ENCODE results near the gene TNNI3.

The TNNI3 gene

GRCh38 chr19:55171440-55171839 is 13.9 kb upstream of the TNNI3 start:
- H3K27ac ChIP-seq, result no peak overlapping the region
- TF ChIP-seq CTCF (conservative IDR thresholded peaks at IDR 0.05) (no peak), ZFX (IDR thresholded peaks at IDR 0.05) (no peak)

DNA sequence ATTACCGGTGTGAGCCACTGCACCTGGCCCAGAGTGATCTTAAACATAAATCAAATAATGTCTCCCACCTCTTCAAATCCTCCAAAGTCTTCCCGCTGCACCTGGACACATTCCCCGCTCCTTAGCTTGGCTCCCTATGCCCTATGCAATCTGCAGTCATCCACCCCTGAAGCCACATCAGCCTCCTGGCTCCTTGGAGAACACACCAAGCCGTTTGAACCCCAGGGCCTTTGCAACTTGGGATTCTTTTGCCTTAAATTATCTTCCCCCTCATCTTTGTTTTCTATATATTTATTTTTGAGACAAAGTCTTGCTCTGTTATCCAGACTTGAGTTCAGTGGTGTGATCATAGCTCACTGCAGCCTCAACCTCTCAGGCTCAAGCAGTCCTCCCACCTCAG is 11.6 kb upstream of the TNNI3 start:
- H3K27ac ChIP-seq, result no peak overlapping the region
- TF ChIP-seq ZFX (IDR thresholded peaks at IDR 0.05), result no peak
- no peak for TF ChIP-seq CTCF (conservative IDR thresholded peaks at IDR 0.05)

DNA sequence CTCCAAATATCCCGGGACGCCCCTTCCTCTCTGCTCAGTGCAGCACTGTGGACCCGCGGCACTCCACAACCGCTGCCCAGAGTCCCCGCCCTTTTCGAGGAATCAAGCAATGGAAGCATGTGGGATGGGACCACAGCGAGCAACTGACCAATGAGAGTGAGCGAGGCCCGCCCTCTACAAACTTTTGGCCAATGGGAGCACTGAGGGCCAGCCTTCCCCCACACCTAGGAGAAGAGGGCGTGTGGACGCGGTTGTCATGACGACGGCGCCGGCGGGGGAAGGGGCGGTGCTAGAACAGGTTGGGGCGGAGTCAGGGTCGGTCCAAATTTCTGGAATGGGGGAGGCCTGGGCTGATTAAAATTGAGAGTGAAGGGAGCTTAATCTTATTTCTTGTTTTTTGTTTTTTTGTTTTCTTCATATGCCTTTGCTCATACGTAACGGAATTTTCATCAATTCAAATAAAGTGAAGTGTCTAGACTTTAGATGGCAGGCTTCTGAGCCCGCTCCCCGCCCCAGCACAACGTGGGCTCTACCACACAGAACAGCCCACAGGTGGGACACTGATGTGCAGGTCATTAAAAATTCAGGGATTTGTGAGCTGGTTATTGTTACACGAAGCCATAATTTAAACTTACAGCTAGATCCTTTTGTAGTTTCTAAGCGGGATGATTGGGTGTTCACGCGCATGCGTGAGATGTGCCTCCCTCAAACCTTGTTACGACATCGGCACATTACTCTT is 9.2 kb upstream of the TNNI3 start, which contains the start of gene DNAAF3:
DNAAF3 (minus strand) TSS at position 84 of the 739 bp plus-strand sequence. CDS start 200 bp downstream, outside the sequence.
- TF ChIP-seq ZFX (IDR thresholded peaks at IDR 0.05) (no peak), CTCF (conservative IDR thresholded peaks at IDR 0.05) (no peak)
- peak within 1 kb of the TSS; percentile 61 for H3K27ac ChIP-seq

DNA sequence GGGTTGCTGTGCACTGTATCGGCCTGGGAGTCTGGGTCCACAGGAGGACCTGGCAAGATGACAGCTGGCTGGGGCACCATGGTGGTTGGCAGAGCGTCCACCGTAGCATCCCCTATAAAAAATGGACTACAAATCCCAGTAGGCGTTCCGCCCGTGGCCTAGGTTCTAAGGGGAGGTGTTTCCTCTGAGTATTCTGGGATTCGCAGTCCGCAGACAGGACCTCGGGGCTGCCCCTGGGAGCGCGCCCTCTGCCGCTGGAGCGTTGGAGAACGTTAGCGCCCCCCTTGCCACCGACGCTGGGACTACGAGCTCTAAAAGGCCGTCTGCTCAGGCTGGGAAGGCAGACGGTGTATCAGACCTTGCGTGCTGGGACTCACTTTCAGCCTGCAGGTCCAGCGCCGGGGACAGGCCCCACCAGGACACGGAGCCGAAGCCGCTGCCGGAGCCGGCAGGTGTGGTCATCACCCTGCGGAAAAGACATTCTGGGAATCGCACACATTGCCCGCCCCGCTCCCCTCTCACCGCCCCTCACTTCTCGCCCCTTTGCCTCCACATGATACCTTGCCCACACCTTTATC is 8.5 kb upstream of the TNNI3 start:
- peak overlapping the region; percentile 61; the same call in 1 of the 2 replicates for H3K27ac ChIP-seq
- no peak for TF ChIP-seq ZFX (IDR thresholded peaks at IDR 0.05)
- TF ChIP-seq CTCF (conservative IDR thresholded peaks at IDR 0.05), result peak; percentile 91

- no peak overlapping the region for H3K27ac ChIP-seq
- TF ChIP-seq ZFX (IDR thresholded peaks at IDR 0.05), result no peak
- no peak for TF ChIP-seq CTCF (conservative IDR thresholded peaks at IDR 0.05)
Observed at GRCh38 chr19:55161571-55162322, 4.2 kb upstream of the TNNI3 start.

DNA sequence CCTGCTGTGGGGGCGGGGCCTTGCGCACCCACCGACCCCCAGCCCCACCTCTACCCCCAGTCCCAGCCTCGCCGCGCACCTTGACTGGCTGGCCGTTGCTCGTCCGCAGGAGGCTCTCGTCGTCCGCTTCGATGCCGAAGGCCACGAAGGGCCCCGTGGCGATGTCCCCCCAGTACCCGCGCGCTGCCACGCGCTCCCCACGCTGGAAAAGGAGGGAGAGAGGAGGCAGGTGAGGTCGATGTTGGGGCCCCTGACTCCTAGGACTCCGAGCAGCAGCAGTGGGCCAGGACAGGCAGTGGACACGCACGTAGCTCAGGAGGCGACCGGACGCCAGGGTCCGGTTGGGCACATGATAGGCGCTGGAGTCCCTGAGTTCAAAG is 3.4 kb upstream of the TNNI3 start:
- TF ChIP-seq ZFX (IDR thresholded peaks at IDR 0.05), result no peak
- peak; percentile 24; the same call in 1 of the 2 replicates for TF ChIP-seq CTCF (conservative IDR thresholded peaks at IDR 0.05)
- no peak overlapping the region for H3K27ac ChIP-seq

Data from C4-2B (cell line).